OCI-LY7 (cell line): ENCODE data around the gene RHEX.
"Not testable (repeated sequence)": the region's sequence is repeated elsewhere in the genome, so short reads cannot be mapped to it uniquely, and the experiment has no call there.

Experiments
- CTCF ChIP-seq: fragments of 200-600 bp; sonication (generic); conservative IDR thresholded peaks from 2 replicates; pipeline ENCODE4 v1.5.1; 2014; ENCODE audit warnings: mild to moderate bottlenecking, antibody characterized with exemption, low read length, moderate library complexity, mixed read lengths
- EZH2phosphoT487 ChIP-seq: fragments of 200-600 bp; sonication (generic); IDR thresholded peaks from 2 replicates; pipeline ENCODE4 v1.6.1; 2018; ENCODE audit warnings: low read depth, borderline replicate concordance, mild to moderate bottlenecking, mixed run types, antibody characterized with exemption, low read length, moderate library complexity, mixed read lengths

- TF ChIP-seq CTCF, EZH2phosphoT487: not testable (repeated sequence)
Measured at GRCh38 chr1:206064501-206064900, 11.5 kb downstream of the RHEX start.
